ENCODE measurements around the gene CLDN9.
A peak's percentile ranks its signal among the peaks of the same experiment; 100 is the strongest.

Gene CLDN9

DNA sequence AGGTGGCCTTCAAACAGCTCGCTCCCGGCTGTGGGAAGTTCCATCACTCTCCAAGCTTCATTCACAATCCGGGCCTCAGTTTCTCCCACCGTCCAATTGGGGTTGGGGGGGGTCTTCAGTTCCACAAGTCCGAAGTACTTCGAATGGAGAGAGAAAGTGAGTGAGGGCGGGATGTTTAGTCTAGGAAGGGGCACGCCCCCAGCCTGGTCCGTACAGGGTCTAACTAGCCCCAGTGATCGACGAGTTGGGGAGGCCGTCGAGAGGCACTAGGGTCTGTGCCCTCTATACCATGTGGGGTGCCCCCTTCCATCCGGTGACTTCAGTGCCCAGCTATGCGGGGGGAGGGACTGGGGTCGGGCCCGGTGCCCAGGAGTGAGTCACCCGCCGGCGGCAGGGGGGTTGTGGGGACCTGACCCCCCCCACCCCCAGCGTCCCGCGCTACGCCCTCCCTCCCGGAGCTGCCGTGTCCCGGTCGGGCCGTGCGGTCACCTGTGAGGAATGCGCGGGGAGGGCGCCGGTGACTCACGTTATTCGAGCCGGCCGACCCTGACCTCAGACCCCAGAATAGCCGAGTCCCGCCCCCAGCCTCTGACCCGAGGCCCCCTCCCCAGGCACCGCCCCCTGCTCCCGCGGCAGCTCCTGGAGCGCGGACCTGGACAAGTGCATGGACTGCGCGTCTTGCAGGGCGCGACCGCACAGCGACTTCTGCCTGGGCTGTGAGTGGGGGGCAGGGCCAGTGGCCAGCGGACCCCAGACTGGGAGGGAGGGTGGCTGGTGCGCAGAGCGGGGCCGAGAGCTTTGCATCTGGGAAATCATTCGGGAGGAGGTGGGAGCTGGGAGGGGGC lies 8.1 kb downstream of the CLDN9 start:
- TF ChIP-seq POLR2AphosphoS5 (IDR thresholded peaks at IDR 0.05; ENCODE audit: low read depth, low read length), result 0 out of 2 replicates have a peak, but pooled peaks have one; percentile 31
- peak; percentile 7; the same call in 1 of the 2 replicates for TF ChIP-seq SIN3A (IDR thresholded peaks at IDR 0.05; ENCODE audit: borderline replicate concordance, insufficient read depth, low read length)
- no peak for TF ChIP-seq FOXP2 (optimal IDR thresholded peaks at IDR 0.05; ENCODE audit: borderline replicate concordance, extremely low read depth, extremely low read length, insufficient read depth)

DNA sequence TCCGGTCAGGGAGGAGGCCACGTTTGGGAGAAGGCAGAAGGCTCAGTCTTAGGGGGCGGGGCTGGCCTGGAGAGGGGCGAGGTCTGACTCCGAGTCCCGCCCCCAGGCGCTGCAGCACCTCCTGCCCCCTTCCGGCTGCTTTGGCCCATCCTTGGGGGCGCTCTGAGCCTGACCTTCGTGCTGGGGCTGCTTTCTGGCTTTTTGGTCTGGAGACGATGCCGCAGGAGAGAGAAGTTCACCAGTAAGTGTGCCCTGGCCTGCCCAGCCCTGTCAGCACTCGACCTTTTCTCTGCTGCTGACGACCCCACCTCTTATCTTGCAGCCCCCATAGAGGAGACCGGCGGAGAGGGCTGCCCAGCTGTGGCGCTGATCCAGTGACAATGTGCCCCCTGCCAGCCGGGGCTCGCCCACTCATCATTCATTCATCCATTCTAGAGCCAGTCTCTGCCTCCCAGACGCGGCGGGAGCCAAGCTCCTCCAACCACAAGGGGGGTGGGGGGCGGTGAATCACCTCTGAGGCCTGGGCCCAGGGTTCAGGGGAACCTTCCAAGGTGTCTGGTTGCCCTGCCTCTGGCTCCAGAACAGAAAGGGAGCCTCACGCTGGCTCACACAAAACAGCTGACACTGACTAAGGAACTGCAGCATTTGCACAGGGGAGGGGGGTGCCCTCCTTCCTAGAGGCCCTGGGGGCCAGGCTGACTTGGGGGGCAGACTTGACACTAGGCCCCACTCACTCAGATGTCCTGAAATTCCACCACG lies 8.9 kb downstream of the CLDN9 start:
- no peak for TF ChIP-seq SIN3A (IDR thresholded peaks at IDR 0.05; ENCODE audit: borderline replicate concordance, insufficient read depth, low read length)
- TF ChIP-seq, protein P1, sequence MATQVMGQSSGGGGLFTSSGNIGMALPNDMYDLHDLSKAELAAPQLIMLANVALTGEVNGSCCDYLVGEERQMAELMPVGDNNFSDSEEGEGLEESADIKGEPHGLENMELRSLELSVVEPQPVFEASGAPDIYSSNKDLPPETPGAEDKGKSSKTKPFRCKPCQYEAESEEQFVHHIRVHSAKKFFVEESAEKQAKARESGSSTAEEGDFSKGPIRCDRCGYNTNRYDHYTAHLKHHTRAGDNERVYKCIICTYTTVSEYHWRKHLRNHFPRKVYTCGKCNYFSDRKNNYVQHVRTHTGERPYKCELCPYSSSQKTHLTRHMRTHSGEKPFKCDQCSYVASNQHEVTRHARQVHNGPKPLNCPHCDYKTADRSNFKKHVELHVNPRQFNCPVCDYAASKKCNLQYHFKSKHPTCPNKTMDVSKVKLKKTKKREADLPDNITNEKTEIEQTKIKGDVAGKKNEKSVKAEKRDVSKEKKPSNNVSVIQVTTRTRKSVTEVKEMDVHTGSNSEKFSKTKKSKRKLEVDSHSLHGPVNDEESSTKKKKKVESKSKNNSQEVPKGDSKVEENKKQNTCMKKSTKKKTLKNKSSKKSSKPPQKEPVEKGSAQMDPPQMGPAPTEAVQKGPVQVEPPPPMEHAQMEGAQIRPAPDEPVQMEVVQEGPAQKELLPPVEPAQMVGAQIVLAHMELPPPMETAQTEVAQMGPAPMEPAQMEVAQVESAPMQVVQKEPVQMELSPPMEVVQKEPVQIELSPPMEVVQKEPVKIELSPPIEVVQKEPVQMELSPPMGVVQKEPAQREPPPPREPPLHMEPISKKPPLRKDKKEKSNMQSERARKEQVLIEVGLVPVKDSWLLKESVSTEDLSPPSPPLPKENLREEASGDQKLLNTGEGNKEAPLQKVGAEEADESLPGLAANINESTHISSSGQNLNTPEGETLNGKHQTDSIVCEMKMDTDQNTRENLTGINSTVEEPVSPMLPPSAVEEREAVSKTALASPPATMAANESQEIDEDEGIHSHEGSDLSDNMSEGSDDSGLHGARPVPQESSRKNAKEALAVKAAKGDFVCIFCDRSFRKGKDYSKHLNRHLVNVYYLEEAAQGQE (IDR thresholded peaks at IDR 0.05; ENCODE audit: insufficient read depth in 1 of 2, low read depth in 2 of 2, low read length in 2 of 2), result no peak
- no peak for TF ChIP-seq FOXP2 (optimal IDR thresholded peaks at IDR 0.05; ENCODE audit: borderline replicate concordance, extremely low read depth, extremely low read length, insufficient read depth)
- 0 out of 2 replicates have a peak, but pooled peaks have one; percentile 29 for TF ChIP-seq TAF1 (IDR thresholded peaks at IDR 0.05; ENCODE audit: borderline replicate concordance, insufficient read depth, low read length)

DNA sequence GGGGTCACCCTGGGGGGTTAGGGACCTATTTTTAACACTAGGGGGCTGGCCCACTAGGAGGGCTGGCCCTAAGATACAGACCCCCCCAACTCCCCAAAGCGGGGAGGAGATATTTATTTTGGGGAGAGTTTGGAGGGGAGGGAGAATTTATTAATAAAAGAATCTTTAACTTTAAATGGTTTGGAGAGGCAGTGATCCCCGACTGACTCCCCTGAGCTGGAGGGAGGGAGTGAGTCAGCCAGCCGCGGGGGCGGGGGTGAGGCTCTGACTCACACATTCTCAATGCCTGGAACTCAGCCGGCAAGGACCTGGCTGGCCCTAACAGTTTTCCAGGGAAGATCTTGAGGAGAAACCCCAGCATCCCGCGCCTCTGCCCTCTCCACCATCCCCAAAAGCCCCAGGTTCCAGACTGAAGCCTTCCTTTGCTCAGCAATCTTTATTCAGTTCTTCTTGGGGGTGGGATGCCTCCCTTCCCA lies 9.5 kb downstream of the CLDN9 start:
- TF ChIP-seq TAF1 (IDR thresholded peaks at IDR 0.05; ENCODE audit: borderline replicate concordance, insufficient read depth, low read length) (no peak), FOXP2 (optimal IDR thresholded peaks at IDR 0.05; ENCODE audit: borderline replicate concordance, extremely low read depth, extremely low read length, insufficient read depth) (no peak), POLR2AphosphoS5 (IDR thresholded peaks at IDR 0.05; ENCODE audit: low read depth, low read length) (no peak; the same call in 1 of the 2 replicates), SIN3A (IDR thresholded peaks at IDR 0.05; ENCODE audit: borderline replicate concordance, insufficient read depth, low read length) (no peak; the same call in 1 of the 2 replicates)
- TF ChIP-seq, protein P1 (IDR thresholded peaks at IDR 0.05; ENCODE audit: insufficient read depth in 1 of 2, low read depth in 2 of 2, low read length in 2 of 2), result no peak

DNA sequence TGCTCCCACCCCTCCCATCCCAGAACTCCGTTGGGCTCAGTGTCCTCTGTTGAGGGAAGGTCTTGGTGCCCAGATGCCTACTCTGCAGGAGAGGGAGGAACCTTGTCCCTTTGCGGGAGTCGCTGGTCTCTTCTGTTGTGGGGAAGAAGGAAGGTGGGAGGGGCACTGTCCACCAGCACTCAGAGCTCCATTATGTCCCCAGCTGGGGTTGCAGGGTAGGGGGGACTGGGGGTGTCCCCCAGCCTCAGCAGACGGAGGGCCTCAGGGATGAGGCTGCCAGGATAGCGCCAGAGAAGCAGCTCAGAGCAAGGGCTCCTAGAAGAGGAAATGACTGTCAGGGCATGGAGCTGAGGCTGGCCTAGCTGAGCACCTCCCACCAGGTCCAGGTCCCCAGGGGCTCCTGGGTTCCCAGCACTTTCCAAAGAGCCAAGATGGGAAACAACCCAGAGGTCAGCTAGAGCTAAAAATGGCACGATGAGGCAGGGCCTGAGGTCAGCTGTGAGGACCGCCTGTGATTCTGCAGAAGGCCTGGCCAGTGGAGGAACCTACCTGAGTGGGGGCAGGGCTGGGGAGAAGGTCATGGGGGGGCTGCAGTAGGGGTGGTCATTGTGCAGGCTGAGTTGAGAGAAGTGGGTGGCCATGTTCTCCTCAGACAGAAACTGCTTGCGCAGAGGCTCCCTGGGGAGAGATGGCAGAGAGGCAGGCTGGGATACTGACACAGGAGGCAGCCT lies 10.1 kb downstream of the CLDN9 start:
- TF ChIP-seq TAF1 (IDR thresholded peaks at IDR 0.05; ENCODE audit: borderline replicate concordance, insufficient read depth, low read length) (no peak), POLR2AphosphoS5 (IDR thresholded peaks at IDR 0.05; ENCODE audit: low read depth, low read length) (no peak; the same call in 1 of the 2 replicates)

DNA sequence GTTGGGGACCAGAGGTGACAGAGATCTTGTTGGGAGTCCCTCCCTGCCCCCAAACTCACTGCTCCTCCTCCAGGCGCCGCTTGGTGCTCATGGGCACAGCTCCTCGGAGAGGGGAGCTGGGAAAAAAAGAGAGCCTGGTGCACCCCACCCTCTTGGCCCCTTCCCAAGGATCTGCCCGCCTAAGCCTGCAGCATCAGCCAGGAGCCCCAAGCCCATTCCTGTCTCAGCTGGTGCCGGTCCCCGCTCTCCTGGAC lies 10.6 kb downstream of the CLDN9 start:
- no peak; the same call in 1 of the 2 replicates for TF ChIP-seq TAF1 (IDR thresholded peaks at IDR 0.05; ENCODE audit: borderline replicate concordance, insufficient read depth, low read length)
- no peak for TF ChIP-seq SIN3A (IDR thresholded peaks at IDR 0.05; ENCODE audit: borderline replicate concordance, insufficient read depth, low read length)
- TF ChIP-seq, protein P1 (IDR thresholded peaks at IDR 0.05; ENCODE audit: insufficient read depth in 1 of 2, low read depth in 2 of 2, low read length in 2 of 2), result no peak
- TF ChIP-seq POLR2AphosphoS5 (IDR thresholded peaks at IDR 0.05; ENCODE audit: low read depth, low read length), result no peak
- TF ChIP-seq FOXP2 (optimal IDR thresholded peaks at IDR 0.05; ENCODE audit: borderline replicate concordance, extremely low read depth, extremely low read length, insufficient read depth), result no peak

Measured in PFSK-1 (cell line).